T-helper 2 cell (primary cell): Measurements from ENCODE around the gene NLN.
"Not testable (repeated sequence)": the region's sequence is repeated elsewhere in the genome, so short reads cannot be mapped to it uniquely, and the experiment has no call there.

Experiments used
- DNase-seq, 5 experiments: peaks; one replicate each; pipeline versions ENCODE4 v3.0.0 to v3.0.0-alpha.2; 2012 to 2022
- total RNA-seq, 2 donors: gene quantifications; one replicate each; lab custom pipeline; 2026; lab: John Stamatoyannopoulos, UW

Gene NLN
- 1.6 to 4.2 reads per million in 2 donors for total RNA-seq

DNA sequence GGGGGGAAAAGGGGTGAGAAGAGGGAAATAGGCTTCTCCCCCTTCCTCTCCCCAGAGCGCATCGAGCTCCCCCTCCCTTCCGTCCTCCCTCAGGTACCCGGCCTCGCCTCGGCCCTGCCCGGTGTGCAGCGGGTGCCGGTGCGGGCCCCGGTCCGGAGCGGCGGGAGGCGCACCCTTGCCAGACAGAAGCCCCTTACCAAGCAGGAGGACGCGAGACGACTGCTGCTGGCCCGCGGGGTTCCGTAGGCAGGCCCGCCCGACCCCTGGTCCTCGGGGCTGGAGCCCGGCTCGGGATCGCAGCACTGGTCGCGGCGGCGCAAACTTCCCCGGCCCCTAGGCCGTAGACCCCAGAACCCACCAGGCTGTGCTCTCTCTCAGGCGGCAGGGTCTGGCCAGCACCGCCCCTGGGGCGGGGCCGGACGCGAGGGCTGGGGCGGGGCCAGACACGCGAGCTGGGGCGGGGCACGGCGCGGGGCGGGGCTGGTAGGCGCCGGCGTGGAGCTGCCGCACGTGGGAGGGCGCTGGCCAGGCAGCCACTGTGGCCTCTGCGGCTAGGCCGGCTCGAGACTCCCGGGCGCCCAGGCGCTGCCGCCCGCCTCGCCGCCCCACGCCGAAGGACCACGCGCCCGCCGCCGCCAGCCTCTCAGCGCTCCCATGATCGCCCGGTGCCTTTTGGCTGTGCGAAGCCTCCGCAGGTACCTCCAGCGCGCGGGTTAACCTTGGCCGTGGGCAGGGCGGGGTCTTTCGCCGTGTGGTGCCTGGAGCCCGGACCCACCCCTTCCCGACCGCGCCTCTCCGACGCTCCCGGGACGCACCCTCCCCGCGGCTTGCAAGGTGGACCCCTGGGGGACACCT lies at the start of gene NLN, which contains the start of gene SGTB:
NLN (plus strand) TSS at position 486 of the 855 bp plus-strand sequence; CDS start at position 655, 169 bp downstream.
SGTB (minus strand) TSS at position 390 of the 855 bp plus-strand sequence. CDS start 1,302 bp downstream, outside the sequence.
- peak; percentile 66 to 81 (median 77) for DNase-seq

GRCh38 chr5:65672796-65673195 lies 49.2 kb upstream of the NLN start:
- DNase-seq: no peak

DNA sequence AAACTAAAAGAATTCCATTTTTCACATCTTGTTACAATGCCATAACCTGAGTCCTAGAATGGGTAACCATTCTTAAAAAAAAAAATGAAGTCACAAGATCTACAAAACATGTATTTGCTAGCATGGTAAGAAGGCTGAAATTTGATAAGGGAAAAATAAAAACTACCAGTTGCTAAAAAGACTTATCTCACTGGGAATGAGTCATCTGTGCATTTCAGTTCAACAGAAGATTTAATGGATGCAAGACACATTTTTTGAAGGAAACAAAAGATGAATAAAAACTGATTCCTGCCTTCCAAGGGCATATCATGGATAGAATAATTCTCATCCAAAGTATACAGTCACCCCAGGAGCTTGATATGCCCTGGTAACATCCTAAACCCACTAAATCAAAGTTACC lies 47.3 kb upstream of the NLN start:
- no peak for DNase-seq

GRCh38 chr5:65676056-65676455 lies 45.9 kb upstream of the NLN start:
- DNase-seq: not testable (repeated sequence)

GRCh38 chr5:65682148-65682547 lies 39.9 kb upstream of the NLN start:
- DNase-seq: no peak

DNA sequence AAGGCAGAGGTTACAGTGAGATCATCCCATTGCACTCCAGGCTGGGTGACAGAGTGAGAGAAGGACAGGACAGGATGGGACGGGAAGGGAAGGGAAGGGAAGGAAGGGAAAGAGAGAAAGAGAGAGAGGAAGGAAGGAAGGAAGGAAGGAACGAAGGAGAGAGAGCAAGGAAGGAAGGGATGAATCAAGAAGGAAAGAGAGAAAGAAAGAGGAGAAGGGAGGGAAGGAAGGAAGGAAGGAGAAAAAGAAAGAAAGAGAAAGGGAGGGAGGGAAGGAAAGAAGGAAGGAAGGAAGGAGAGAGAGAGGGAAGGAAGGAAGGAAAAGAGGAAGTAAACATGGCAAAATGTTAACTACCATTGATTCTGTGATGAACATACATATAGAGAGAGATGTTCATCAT lies 28.9 kb upstream of the NLN start:
- no peak for DNase-seq

GRCh38 chr5:65695162-65695755 lies 26.7 kb upstream of the NLN start:
- no peak for DNase-seq

DNA sequence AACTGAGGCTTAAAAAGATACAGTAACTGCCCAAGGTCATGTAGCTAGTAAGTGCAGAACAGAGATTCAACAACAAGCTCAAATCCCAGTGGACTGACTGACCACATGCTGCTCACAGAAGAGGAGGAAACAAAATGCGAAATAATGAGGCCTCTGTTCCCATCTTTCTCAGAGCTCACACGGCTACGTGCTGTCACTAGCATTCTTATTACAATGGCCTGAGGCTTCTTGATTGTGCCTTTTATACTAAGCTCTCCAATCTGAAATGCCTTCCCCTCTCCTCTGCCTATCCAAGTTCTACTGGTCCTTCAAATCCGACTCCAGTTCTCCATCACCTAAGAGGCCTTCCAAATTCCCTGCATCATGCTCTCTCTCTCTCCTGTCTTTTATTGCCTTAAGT lies 26.1 kb upstream of the NLN start:
- no peak for DNase-seq

DNA sequence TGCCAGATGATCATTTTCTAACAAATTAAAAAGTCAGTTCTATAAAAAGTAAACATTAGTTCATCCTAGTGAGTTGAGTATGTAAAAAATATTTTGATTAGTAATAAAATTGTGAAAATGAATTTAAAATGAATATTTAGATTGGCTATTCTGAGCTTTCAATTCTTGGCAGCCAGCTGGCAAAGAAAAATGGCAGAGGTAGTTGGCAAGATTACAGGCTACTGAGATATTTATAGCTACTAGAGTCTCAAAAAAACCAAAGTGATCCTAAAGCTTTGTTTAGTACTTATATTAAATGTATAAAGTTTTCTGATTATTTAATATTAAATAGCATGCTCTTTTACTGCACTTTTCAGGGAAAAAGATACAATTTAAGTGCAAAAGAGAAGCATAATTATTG lies 25.1 kb upstream of the NLN start:
- DNase-seq: no peak

- DNase-seq: no peak
These were observed 22.7 kb upstream of the NLN start for GRCh38 chr5:65699338-65699737.

DNA sequence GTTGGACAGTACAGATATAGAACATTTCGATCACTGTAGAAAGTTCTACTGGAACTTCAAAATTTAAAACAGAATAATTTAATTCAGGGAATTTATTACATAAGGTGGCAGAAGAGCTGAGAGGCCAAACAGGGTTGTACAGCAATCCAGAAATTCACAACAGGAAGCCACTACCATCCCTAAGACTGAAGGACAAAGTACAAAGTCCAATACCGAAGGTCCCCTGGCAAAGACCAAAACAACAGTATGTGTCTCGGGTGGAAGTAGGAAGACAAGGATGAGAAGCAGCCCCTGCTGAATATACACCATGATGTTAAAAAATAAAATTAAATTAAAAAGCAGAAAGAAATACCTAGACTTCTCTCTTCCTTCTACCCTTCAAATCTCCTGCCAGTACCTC lies 20.0 kb upstream of the NLN start:
- DNase-seq: no peak

DNA sequence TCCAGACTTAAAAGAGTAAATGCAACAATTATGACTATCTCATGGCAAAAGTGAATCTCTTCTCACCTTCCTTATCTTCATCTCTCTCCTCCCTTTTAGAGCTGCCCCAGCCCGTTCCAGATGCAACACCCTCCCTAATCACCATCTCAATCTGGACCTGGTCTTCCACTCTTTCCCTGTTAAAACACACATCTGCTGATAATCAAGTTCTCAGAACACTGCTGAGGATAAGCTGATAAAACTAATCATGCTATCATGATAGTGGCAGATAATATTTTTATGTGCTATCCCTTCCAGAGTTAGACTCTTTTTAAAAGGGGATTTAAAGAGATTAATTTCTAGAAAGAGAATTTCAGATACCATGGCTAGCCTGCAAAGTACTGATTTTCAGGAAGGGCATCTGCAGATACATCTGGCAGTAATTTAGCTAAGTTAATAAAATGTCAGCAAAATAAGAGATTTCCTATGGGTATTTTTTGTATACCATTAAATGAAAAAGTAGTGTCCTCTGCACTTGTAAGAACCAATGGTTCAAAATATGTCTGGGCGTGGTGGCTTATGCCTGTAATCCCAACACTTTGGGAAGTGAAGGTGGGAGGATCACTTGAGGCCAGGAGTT lies 17.3 kb upstream of the NLN start:
- DNase-seq: no peak

DNA sequence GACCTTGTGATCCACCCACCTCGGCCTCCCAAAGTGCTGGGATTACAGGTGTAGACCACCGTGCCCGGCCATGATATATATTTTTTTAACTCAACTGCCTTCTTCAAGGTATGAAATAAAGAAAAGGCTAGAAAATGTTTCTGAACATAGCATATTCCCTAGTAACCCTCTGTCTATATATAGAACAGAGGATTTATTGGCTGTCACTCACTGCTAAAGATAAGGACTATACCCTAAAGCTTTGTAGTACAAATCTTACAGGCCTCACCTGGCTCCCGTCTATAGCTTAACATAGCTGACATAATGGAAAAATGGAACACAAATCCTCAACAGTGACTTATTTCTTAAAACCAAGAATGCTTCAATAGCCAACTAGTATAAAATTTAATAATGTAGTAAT lies 14.3 kb upstream of the NLN start:
- DNase-seq: no peak

GRCh38 chr5:65708145-65708544 lies 13.9 kb upstream of the NLN start:
- DNase-seq: no peak

DNA sequence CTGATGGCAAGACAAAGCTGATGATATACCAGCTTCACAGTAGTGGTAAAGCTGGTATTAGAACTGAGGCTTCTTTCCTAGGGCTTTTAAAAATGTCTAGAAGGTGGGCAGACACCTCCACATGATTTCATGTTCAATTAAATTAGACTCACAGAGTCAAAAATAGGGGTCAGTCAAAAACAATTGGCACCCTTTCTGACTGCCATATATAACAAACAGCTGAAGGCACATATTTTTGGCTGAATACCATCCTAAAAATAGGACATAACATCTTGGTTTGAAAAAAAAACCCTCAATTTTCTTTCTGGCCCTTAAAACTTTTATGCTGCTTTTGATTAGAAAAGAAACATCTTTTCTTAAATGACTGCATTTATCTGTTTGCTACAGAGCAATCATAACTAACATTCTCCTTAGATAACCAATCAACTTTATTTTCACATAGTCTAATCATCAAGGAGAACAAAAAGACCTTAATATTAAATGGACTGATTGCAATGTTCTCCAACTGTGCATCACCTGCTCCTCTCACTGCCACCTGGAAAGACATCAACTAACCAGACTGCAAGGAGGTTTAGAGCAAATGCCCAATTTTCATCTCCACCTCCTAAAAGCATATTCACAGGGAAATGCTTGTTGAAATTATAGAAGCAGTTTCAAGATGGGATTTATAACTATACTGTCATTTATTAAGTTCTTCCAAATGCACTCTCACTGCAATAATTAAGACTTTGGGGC lies 3.3 kb upstream of the NLN start:
- DNase-seq: no peak

GRCh38 chr5:65721050-65721719 lies 820 bp upstream of the NLN start:
- DNase-seq: peak in 1 of 5 experiments; percentile 37

DNA sequence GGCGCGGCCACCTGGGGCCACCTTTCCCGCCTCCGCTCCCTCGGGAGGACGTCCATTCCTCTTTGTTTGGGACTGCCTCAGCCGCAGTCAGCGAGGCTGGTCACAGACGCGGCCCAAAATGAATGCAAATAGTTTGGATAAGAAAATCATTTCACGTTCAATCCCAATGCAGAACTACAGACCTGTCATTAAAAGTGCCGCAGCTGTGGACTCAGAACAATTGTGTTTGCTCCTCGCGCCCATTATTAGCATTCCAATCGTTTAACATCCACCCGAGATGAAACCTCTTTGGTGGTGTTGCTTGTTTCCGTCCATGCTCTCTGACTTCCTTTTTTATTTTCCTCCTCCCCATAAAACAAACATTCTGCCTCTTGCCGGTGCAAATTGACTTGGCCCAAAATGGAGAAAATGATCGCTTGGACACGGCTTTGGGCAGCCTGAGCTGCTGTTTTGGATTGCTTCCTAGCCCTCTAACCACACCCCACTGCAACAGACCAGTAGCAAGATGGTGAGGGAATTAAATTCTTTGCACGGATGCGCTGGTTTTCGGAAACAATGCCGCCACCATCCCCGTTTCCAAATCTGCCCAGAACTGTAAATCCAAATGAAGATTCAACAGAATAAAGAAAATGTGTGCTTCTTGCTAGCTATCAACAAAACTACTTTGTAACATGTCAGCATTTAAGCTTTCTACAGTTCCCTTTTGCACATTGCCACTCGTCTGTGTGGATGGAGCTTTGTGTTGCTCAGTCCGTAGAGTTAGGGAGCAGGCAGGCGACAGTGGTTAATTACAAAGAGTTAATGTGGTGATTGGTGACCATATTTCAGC lies 784 bp downstream of the NLN start:
- no peak for DNase-seq

- DNase-seq: no peak
These were observed 5.6 kb downstream of the NLN start for GRCh38 chr5:65727491-65728156.

- DNase-seq: no peak
These were observed 6.2 kb downstream of the NLN start for GRCh38 chr5:65728218-65728617.

DNA sequence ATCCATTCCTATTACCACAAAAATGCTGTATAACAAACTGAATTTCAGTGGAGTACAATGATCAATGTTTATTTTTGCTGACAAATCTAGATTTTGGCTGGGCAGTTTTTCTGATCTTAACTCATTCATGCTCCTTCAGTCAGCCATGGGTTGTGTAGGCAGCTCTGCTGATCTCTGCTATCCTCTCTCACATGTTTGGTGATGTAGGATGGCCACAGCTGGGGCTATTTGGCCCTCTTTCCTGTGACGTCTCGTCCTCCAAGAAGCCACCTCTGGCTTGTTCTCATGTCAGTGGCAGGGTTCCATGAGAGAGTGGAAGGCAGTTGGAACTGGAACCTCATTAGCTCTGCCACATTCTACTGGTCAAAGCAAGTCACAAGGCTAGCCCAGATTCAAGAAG lies 8.9 kb downstream of the NLN start:
- DNase-seq: no peak

GRCh38 chr5:65732046-65732445 lies 10.0 kb downstream of the NLN start:
- not testable (repeated sequence) for DNase-seq
